ENCODE measurements around the gene TSHZ2. TPM values are rescaled to one million over a fixed set of nuclear protein-coding genes. Genes with fewer than 3 reads are reported as not detected.

The TSHZ2 gene
- total and polyA plus RNA-seq, 4 donors: 0.93 to 8.8 (median 3.8) TPM

GRCh38 chr20:53303413-53303760 is 331.2 kb downstream of the TSHZ2 start:
- Histone ChIP-seq H3K9me3 (ENCODE audit: control insufficient read depth in 4 of 4, insufficient read depth in 3 of 4, low read length in 3 of 4) (peaks cover 0 to 2% (median 0%) of the 10 kb centered on the region in 4 donors), H3K4me1 (ENCODE audit: control insufficient read depth in 5 of 5, insufficient read depth in 5 of 5, low read length in 5 of 5) (peaks cover 0 to 21% (median 8%) of the 10 kb centered on the region in 5 donors), H3K9ac (ENCODE audit: insufficient read depth in 1 of 2, low read length in 2 of 2) (no peak overlapping the region), H3K36me3 (ENCODE audit: control insufficient read depth in 4 of 4, insufficient read depth in 4 of 4, low read length in 4 of 4) (no peaks in the 10 kb centered on the region), H3K4me3 (no peak overlapping the region), H3K27ac (ENCODE audit: low read depth in 1 of 2, low read length in 1 of 2) (no peak overlapping the region), H3K27me3 (ENCODE audit: control insufficient read depth in 3 of 3, insufficient read depth in 3 of 3, low read length in 2 of 3) (no peaks in the 10 kb centered on the region)
- WGBS, 2 donors: 69 to 75% methylated on average over 4 of the region's 4 CpGs
- TF ChIP-seq CTCF (IDR thresholded peaks at IDR 0.05; ENCODE audit: control extremely low read depth, extremely low read depth): no peak
- DNase-seq: peak in 1 of 3 donors; percentile 46
- no peak for ATAC-seq (ENCODE audit: insufficient read depth, low FRiP score)

- no peak overlapping the region for H3K4me3 ChIP-seq
- no peak for DNase-seq
- 89 to 91% methylated on average over 3 of the region's 3 CpGs for WGBS, 2 donors
- peaks cover 0 to 2% (median 0%) of the 10 kb centered on the region in 4 donors for H3K9me3 ChIP-seq (ENCODE audit: control insufficient read depth in 4 of 4, insufficient read depth in 3 of 4, low read length in 3 of 4)
- no peak overlapping the region for H3K9ac ChIP-seq (ENCODE audit: insufficient read depth in 1 of 2, low read length in 2 of 2)
- H3K4me1 ChIP-seq (ENCODE audit: control insufficient read depth in 5 of 5, insufficient read depth in 5 of 5, low read length in 5 of 5): peaks cover 0 to 14% (median 8%) of the 10 kb centered on the region in 5 donors
- TF ChIP-seq CTCF (IDR thresholded peaks at IDR 0.05; ENCODE audit: control extremely low read depth, extremely low read depth): no peak
- no peaks in the 10 kb centered on the region for H3K36me3 ChIP-seq (ENCODE audit: control insufficient read depth in 4 of 4, insufficient read depth in 4 of 4, low read length in 4 of 4)
- H3K27ac ChIP-seq (ENCODE audit: low read depth in 1 of 2, low read length in 1 of 2): no peak overlapping the region
- H3K27me3 ChIP-seq (ENCODE audit: control insufficient read depth in 3 of 3, insufficient read depth in 3 of 3, low read length in 2 of 3): no peaks in the 10 kb centered on the region
- ATAC-seq (ENCODE audit: insufficient read depth, low FRiP score): no peak
Observed at GRCh38 chr20:53304146-53304545, 332.0 kb downstream of the TSHZ2 start.

GRCh38 chr20:53306192-53306805 is 334.1 kb downstream of the TSHZ2 start:
- H3K27me3 ChIP-seq (ENCODE audit: control insufficient read depth in 3 of 3, insufficient read depth in 3 of 3, low read length in 2 of 3): no peaks in the 10 kb centered on the region
- no peak for ATAC-seq (ENCODE audit: insufficient read depth, low FRiP score)
- no peak for TF ChIP-seq CTCF (IDR thresholded peaks at IDR 0.05; ENCODE audit: control extremely low read depth, extremely low read depth)
- H3K4me1 ChIP-seq (ENCODE audit: control insufficient read depth in 5 of 5, insufficient read depth in 5 of 5, low read length in 5 of 5): peaks cover 0 to 9% (median 7%) of the 10 kb centered on the region in 5 donors
- H3K9me3 ChIP-seq (ENCODE audit: control insufficient read depth in 4 of 4, insufficient read depth in 3 of 4, low read length in 3 of 4): peaks cover 0 to 5% (median 0%) of the 10 kb centered on the region in 4 donors
- no peaks in the 10 kb centered on the region for H3K36me3 ChIP-seq (ENCODE audit: control insufficient read depth in 4 of 4, insufficient read depth in 4 of 4, low read length in 4 of 4)
- 26 to 47% methylated on average over 8 of the region's 8 CpGs for WGBS, 2 donors
- no peak overlapping the region for H3K27ac ChIP-seq (ENCODE audit: low read depth in 1 of 2, low read length in 1 of 2)
- DNase-seq: no peak
- H3K9ac ChIP-seq (ENCODE audit: insufficient read depth in 1 of 2, low read length in 2 of 2): no peak overlapping the region
- no peak overlapping the region for H3K4me3 ChIP-seq
